HG03439 (cell line): Measurements from ENCODE around the gene ZHX3.

Source experiments
- ATAC-seq: cut with Tn5 transposase; IDR thresholded peaks from one replicate; pipeline ENCODE4 v1.9.1; 2021; ENCODE audit warnings: mild to moderate bottlenecking, moderate library complexity; ENCODE audit not compliant: unreplicated experiment

Gene ZHX3

DNA sequence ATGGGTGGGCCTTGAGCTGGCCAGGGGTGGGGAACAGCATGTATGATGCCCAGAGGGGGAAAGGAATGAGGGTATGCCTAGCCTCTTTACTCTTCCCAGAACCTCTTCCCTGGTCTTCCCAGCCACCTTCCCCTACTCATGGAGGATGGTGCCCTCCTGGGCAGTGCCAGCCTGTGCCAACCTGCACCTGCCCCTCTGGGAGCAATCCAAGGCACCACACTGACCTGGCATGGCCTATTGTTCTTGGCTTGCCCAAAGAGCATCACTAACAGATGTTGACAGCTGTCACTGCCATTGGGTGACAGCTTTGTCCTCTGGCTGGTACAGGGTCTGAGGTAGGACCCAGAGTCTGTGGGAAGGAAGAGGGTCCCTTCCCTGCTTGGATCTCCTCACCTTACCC is 36.0 kb upstream of the ZHX3 start:
- ATAC-seq, result no peak

DNA sequence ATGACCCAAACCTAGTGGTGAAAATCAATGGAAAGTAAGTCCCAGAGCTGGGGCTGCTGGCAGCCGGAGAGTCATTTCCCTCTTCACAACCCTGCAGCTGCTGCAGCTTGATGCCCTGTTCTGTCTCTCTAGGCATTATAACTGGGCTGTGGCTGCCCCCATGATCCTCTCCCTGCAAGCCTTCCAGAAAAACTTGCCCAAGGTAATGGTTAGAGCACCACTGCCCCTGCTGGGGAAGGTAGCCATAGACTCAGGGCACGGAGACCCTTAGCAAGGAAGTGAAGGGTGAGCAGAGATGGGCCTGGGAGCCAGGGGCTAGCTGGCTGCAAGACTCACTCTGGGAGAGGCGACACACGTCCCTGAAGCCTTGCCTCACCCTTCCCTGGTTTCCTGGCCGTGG is 35.1 kb upstream of the ZHX3 start:
- no peak for ATAC-seq

DNA sequence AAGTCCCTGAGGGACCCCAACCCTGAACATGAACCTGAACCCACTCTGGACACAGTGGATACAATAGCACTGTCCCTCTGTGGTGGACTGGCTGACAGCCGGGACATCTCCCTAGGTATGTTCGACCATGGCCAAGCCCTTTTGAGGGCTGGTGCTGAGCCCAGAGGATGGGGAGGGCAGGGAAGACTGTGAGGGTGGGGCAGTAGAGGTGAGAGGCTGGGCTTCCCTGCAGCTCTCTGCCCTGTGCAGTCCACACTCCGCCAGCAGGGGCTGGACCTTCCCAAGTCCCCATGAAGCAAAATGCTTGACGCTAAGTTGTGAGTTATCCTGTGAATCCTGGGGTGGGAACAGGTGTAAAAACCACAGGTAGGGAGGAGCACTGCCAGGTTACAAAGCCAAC is 34.6 kb upstream of the ZHX3 start:
- no peak for ATAC-seq

DNA sequence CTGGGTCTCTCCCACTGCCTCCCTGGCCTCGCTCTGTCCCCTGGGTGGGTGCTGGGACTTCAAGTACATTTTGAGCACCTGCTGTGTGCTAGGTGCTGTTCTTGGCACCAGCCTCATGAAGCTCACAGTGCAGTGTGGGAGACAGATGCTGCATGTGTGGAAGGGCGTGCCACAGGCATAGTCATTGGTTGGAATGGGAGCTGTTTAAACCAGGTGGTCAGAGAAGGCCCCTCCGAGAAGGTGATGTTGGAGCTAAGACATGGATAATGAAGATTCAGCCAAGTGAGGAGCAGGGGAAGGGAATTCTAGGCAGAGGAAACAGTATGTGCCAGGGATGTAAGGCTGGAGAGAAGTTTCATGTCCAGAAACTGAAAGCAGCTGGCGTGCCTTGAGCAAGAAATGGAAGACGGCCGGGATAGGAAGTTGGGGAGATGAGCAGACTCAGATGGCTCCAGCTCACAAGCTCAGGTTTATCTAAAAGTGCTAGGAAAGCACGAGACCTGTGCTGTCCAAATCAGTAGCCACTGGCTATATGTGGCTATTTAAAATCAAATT is 33.0 kb upstream of the ZHX3 start:
- ATAC-seq, result no peak

DNA sequence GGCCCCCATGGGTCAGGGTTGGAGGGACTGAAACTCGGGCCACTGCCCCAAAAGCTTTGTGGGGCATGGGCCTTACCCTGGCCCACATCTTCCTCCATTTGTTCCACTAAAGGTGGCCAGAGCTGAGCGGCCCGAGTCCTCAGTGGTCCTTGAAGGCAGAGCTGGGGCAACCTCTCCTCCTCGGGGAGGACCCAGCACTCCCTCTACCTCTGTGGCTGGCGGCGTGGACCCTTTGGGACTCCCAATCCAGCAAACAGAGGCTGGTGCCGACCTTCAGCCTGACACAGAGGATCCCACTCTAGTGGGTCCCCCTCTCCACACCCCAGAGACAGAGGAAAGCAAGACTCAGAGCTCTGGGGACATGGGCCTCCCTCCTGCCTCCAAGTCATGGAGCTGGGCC is 32.4 kb upstream of the ZHX3 start:
- no peak for ATAC-seq

DNA sequence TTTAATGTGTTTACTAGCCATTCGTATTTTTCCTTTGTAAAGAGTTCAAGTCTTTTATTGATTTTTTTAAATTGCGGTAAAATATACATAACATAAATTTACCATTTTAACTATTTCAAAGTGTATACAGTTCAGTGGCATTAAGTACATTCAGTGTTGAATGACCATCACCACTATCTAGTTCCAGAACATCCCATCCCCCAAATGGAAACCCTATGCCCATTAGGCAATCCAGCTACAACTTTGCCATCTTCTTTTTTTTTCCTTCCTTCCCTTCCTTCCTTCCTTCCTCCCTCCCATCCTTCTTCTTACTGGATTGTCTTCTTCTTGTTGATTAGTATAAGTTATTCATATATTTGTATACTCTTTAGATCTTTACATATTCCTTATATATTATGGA is 31.7 kb upstream of the ZHX3 start:
- ATAC-seq, result no peak

DNA sequence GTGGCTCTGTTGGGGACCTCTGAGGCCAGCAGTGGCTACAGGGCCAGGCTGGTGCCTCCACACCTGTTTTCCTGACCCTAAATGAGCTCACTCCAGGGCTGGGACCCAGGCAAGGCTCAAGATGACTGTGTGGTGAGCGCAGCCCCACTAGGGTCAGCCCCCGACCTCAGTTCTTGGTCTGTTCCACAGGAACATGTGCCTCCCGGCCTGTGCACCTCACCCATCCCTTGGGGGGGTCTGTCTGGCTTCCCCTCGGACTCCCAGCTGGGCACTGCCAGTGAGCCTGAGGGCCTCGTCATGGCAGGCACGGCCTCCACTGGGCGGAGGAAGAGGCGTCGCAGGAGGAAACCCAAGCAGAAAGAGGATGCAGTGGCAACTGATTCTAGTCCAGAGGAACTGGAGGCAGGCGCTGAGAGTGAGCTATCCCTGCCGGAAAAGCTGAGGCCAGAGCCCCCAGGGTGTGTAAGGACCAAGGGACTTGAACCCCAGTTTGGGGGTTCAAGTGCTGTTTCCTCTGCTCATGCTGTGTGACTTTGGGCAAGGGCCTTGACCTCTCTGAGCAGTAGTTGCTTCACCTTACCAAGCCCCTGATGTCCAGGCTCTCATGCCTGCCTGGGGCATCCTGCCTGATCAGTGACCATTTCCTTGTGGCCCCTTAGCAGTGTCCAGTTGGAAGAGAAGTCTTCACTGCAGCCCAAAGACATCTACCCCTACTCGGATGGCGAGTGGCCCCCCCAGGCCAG is 31.1 kb upstream of the ZHX3 start:
- ATAC-seq, result no peak

DNA sequence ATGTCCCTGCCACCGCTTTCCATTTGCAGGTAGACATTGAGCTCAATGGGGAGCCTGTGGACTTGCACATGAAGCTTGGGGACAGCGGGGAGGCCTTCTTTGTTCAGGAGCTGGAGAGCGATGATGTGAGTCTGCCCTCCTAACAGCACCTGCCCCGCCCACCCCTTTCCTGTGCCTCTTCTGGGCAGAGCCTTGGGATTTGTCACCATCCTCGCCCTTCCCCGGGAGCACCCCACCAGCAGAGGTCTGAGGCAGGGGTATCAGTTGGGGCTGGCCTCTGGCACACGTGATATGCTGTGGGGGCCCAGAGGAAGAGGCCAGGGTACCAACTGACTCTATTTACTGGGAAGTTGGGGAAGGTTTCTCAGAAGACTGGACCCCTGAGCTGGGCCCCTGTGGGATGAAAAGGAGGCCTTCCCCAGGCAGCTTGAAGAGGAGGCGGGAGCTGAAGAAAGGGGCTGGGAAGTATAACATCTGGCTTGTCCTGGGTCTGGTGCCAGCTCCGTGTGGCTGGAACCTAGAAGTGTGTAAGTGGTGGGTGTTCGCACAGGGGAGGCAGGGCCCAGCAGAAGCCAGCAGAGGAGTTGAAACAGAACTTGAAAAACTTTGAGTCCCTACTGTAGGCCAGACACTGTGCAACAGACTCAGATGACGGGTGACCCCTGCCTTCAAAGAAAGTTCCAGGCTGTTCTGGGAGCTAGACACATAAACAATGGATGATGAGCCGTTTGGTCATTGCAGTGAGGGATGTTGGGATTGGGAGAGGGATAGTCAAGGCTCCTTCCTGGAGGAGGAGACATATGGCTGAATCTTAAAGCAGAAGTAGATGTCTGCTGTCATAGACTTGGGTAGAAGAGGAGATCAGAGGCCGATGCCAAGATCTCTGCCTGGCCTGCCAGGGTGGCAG is 30.2 kb upstream of the ZHX3 start:
- ATAC-seq, result no peak

DNA sequence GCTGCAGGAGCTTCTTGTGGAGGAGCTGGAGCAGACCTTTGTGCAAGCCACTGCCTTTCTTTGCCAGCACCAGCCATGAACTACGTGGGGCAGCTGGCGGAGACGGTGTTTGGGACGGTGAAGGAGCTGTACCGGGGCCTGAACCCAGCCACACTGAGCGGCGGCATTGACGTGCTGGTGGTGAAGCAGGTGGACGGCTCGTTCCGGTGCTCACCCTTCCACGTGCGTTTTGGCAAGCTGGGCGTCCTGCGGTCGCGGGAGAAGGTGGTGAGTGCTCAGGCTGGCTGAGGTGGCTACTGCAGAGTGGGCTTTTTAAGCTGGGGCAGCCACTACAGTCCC is 28.2 kb upstream of the ZHX3 start:
- no peak for ATAC-seq

DNA sequence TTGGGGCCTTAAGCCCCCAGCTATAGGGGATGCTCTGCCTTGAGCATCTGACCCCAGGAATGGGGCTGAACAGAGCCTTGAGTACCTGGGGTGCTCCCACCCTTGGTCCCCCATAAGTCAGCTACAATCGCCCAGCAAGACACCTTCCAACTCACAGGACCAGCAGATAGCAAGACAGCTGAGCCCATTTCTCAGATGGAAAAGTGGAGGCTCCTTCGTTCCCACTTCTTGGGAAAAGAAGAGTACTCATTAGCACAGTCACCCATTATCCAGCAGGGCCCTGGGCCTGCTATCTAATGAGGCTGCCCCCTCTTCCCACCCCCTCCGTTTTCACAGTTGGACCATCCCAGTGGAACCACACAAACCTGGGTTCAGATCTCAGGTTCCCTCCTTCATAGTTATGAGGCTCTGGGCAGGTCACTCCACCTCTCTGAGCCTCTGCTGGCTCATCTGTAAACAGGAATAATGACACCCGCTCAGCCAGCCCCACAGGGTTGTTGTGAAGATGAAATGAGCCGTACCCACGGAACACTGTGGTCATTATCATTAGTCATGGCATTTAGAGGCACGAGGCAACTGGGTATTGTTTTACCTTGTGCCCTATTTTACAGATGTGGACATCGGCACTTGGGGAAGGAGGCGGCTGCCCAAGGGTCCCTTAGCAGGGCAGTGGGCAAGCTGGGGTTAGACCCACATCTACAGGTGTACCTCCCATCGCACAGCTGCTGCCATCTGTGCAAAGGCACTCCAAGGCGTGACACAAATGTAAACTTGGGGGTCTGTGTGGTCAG is 27.6 kb upstream of the ZHX3 start:
- ATAC-seq, result no peak

DNA sequence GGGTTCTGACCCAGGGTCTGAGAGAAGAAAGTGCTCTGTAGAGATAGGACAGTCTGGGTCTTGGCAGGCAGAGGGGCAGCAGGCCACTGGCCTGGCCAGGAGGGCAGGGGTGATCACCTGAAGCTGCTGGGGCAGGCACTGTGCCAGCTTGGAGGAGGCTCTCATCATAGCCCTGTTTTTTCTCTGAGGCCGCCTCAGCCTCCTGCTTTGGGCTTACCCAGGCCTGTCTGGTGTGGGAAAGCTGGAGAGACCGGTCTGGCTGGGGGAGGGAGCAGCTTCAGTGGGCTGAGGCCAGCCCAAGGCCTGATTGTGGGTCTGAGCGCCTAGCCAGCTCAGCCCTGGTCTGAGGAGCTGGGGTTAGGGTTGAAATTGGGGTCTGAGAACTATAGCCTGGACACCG is 26.9 kb upstream of the ZHX3 start:
- no peak for ATAC-seq

DNA sequence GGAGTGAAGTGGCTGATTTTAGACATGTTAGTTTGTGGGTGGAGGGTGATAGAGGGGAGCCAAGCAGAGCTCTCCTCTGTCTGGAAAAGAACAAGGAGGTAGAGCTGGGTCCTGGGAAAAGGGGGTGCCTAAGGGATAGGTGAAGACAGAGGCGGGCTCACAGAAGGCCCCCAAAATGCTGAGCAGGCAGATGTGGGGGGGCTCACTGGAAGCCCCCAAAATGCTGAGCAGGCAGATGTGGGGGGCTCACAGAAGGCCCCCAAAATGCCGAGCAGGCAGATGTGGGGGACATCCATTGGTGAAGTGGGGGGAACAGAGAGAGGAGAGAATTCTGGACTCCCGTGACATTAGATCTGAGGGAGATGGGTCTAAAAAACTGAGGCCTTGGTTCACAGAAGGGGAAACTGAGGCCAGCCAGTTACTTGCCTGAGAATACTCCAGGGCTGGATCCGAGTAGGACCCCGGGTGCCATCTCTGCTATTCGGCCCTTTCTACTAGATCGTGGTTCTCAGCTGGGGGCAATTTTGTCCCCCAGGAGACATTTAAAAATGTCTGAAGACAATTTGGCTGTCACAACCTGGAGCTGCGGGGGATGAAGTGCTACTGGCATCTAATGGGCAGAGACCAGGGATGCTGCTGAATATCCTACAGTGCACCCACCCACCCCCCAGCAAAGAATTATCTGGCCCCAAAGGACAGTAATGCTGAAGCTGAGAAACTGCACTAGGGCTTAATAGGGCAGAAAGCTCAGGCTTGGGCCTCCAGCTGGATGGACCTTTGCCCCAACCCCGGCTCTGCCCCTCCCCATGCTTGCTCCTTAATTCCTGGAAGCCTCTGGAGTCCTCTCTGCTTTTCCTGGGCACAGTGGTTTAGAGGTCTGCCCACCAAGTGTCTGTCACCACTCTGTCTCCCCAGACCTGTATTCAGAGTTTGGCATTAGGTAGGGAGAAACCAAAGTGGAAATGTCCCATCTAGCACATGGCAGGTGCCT is 25.2 kb upstream of the ZHX3 start:
- ATAC-seq, result no peak

DNA sequence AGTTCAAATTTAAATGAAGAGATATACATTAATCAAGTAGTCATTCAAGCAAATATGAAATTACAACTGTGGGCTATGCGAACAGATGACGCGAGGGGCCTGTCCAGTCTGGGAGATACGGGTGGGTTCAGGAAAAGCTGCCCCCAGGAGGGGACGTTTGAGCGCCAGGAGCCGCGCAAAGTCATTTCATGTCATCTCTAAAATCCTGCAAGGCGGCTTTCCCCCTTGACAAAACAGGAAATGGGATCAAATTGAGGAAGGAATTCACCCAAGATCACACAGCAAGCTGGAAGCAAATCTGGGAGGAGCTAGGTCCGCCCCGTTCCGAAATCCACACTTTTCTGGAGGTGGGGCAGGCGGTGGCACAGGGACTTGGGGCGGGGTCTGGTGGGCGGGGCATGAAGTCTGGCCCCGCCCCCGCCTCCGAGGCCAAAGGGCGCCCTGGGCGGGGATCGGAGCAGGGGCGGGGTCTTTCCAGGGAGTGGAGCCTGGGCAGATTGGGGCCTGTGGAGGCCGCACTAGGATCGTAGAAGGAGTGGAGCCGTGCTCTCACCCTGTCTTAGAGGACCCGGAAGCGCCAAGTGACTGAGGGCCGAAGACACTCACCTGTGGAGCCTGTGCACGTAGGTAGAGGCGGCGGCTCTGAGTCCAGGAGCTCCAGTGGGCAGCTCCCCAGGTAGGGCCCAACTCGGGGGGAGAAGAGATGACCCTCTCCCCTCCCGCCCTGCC is 23.0 kb upstream of the ZHX3 start, which contains the start of gene LPIN3:
Gene LPIN3 (plus strand): TSS at position 495 of the 729 bp plus-strand sequence. CDS start 4,983 bp downstream, outside the sequence.
- no peak for ATAC-seq

DNA sequence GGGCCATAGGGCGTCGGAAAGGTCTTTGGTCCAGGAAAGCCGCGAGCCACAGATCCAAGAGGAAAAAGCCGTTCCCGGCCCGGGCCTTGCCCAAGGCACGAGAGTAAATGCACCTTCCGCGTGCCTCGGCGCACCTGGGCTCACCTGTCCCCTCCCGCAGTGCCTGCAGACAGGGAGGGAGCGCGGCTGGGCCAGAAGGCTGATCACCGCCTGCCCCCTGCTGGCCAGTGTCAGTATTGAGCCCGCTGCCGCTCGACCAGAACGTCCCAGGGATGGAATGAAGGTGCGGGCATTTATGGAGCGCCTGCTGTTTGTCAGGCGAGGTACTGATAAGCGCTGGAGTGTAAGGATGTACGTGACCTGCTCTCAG is 22.4 kb upstream of the ZHX3 start:
- ATAC-seq, result peak; percentile 63

DNA sequence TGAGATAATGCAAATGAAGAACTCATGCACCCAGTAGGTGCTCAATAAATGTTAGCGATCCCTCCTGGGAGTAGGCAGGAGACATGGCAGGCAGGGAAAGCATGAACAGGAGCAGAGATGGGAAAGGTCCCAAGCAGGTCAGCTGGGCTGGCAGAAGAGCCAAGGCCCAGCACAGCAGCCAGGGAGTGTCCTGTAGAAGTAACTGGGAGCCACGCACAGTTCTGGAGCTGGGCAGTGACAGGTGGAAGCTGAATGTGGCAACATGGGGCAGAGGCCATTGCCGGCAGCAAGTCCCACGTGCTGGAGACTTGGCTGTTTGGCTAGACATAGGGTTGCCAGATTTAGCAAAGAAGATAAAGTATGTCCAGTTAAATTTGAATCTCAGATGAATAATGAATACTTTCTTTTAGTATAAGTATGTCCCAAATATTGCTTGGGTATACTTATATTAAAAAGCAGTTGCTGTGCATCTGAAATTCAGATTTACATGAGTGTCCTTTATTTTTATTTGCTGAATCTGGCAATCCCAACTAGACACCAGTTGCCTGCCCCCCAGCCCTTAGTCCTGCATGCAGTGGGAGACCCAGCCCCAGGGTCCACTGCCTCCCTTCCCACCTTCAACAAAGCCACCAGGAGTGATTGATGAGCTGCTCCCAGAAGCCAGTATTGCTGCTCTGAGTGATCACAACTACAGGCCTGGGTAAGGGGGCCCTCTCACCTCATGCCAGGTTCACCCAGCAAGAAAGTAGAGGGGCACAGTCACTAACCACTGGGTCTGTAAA is 19.4 kb upstream of the ZHX3 start:
- ATAC-seq, result no peak

DNA sequence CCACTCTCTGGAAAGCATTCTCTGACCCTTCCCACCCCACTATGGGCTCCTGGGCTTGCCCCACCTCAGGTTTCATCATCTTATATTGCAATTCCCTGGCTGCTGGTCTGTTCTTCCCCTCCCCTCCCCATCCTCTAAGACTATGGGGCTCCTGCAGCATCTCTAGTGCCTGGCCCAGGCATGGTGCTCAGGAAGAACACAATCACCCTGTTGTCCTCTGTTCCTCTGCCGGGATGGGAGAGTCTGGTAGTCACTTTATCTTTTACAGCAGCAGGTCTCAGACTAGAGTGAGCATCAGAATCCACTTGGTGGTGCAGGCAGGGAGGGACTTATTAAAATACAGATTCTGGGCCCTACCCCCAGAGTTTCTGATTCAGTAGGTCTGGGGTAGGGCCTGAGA is 18.1 kb upstream of the ZHX3 start:
- ATAC-seq, result no peak

DNA sequence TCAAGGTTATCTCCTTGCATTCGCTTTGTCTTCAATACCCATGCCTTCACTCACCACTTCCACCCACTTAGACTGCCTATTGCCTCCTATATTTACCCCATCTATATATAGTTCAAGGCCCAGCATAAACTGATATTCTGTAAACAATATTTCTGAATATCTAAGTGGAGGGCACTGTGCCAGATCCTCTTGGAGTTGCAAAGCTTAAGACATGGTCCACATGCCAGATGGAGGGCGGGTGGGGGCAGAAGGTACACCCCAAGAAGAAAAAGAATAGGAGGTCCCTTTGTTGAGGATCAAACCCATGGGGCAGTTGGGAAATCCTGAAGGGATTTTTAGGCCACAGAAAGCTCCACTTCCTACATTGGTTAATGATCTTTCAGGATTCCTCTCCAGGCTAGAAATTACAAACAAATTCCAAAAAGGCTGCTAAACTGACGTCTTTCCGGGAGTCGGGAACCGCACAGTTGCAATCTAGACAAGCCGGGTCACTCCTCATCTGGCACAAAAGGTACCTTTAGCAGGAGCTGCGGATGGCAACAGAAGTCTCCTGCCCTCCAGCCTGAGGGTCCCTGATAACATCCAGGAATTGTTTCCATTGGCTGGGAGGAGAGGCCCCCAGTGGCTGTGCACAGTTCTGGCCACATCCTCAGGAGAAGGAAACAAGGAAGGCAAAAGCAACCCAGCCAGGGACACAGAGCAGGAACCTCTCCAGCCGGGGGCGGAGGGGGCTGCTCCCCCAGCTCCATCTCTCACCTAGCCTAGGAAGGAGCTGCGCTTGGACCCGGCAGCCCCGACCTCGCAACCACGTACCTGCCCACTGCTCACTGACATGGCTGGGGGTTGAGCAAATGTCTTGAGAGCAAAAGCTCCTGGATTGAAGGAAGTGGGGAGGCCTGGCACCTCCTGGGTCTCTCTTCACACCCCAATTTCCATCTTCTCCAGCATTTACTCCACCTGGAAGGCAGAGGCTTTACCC is 17.2 kb upstream of the ZHX3 start:
- ATAC-seq, result no peak
